Endodermal cell (in vitro differentiated cells): ENCODE measurements around the gene ABCC6. TPM values are rescaled to one million over a fixed set of nuclear protein-coding genes. Genes with fewer than 3 reads are reported as not detected.

Source experiments
- DNase-seq: peaks from one replicate; pipeline ENCODE4 v3.0.0-alpha.2; 2017
- H3K27ac ChIP-seq: 2 replicates; pipeline ENCODE4 v1.5.1; 2013; ENCODE audit warnings: mild to moderate bottlenecking, low read depth, low read length, moderate library complexity
- H3K27me3 ChIP-seq: 2 replicates; pipeline ENCODE4 v1.6.1; 2013; ENCODE audit warnings: mild to moderate bottlenecking, low read length, moderate library complexity; ENCODE audit not compliant: insufficient read depth, control insufficient read depth, poor library complexity, severe bottlenecking
- H3K36me3 ChIP-seq: 2 replicates; pipeline ENCODE4 v1.7.0; 2013; ENCODE audit warnings: mild to moderate bottlenecking, low read length, moderate library complexity; ENCODE audit not compliant: control insufficient read depth, insufficient read depth
- H3K4me1 ChIP-seq: one replicate; pipeline ENCODE4 v1.7.0; 2013; ENCODE audit warnings: low read length; ENCODE audit not compliant: control insufficient read depth, insufficient read depth
- H3K4me3 ChIP-seq: 2 replicates; pipeline ENCODE4 v1.5.1; 2013; ENCODE audit warnings: mild to moderate bottlenecking, low read length, moderate library complexity
- H3K9ac ChIP-seq: 2 replicates; pipeline ENCODE4 v1.6.1; 2013; ENCODE audit warnings: mild to moderate bottlenecking, low read length, moderate library complexity; ENCODE audit not compliant: poor library complexity, severe bottlenecking; ENCODE audit errors: extremely low read depth
- H3K9me3 ChIP-seq: 2 replicates; pipeline ENCODE4 v1.6.1; 2013; ENCODE audit warnings: mild to moderate bottlenecking, low read length, moderate library complexity; ENCODE audit not compliant: control insufficient read depth
- H3K27ac Mint-ChIP-seq: 2 replicates; pipeline ENCODE4 v1.8.0; 2020; ENCODE audit warnings: mixed read lengths
- H3K27me3 Mint-ChIP-seq: 2 replicates; pipeline ENCODE4 v1.8.0; 2021; ENCODE audit warnings: mild to moderate bottlenecking, mixed read lengths; ENCODE audit not compliant: insufficient read depth
- H3K36me3 Mint-ChIP-seq: 2 replicates; pipeline ENCODE4 v1.8.0; 2020; ENCODE audit warnings: low read depth, mixed read lengths
- H3K4me1 Mint-ChIP-seq: 2 replicates; pipeline ENCODE4 v1.8.0; 2020; ENCODE audit warnings: mixed read lengths
- H3K4me3 Mint-ChIP-seq: 2 replicates; pipeline ENCODE4 v1.8.0; 2020; ENCODE audit warnings: mild to moderate bottlenecking, moderate library complexity, mixed read lengths
- H3K9me3 Mint-ChIP-seq: 2 replicates; pipeline ENCODE4 v1.8.0; 2020; ENCODE audit warnings: mild to moderate bottlenecking, mixed read lengths
- WGBS, 2 experiments: methylation state at CpG; one replicate each; pipeline versions ENCODE4 v1.1.5 to v1.1.7; 2013; ENCODE audit warnings: missing lambda C conversion rate in 2 of 2, mixed read lengths in 1 of 2; ENCODE audit not compliant: insufficient coverage in 1 of 2, insufficient read length in 1 of 2; 5-methylcytosine and 5-hydroxymethylcytosine counted together
- total RNA-seq, 2 donors: library from RNA; stranded (reverse); fragmentation: NEBNext Ultra II Directional in 1 of 2; extraction: Animal tissue kit (Norgen Biotek cat#: 25700) in 1 of 2; gene quantifications; 2 replicates in 1 of 2; 3 replicates in 1 of 2; pipeline ENCODE4 v1.2.1, GENCODE V29; 2021
- TF ChIP-seq, protein P1 (sequence below): fragments of 200-600 bp; sonication (generic); conservative IDR thresholded peaks from 2 replicates; pipeline ENCODE4 v1.5.0; 2021; ENCODE audit warnings: antibody characterized with exemption, mild to moderate bottlenecking

ABCC6 gene
- total RNA-seq, 2 donors from 2014 or later, result 6.5 to 7.8 TPM

DNA sequence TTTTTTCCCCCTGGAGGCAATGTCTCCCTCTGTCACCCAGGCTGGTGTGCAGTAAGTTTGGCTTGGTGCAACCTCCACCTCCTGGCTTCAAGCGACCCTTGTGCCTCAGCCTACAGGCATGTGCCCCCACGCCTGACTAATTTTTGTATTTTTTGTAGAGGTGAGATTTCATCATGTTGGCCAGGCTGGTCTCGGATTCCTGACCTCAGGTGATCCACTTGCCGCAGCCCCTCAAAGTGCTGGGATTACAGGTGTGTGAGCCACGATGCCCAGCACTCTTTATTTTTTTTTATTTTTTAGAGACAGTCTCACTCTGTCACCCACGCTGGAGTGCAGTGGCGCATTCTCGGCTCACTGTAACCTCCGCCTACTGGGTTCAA lies 113.2 kb downstream of the ABCC6 start:
- H3K4me3 Mint-ChIP-seq, result no peak overlapping the region
- no peak overlapping the region for H3K27ac ChIP-seq
- H3K4me3 ChIP-seq, result no peak overlapping the region
- H3K36me3 Mint-ChIP-seq, result peaks cover 65% of the 10 kb centered on the region
- H3K27me3 Mint-ChIP-seq, result no peaks in the 10 kb centered on the region
- H3K4me1 Mint-ChIP-seq, result peaks cover 7% of the 10 kb centered on the region
- WGBS, 2 experiments, result 95 to 96% methylated on average over 6 to 9 of the region's 9 CpGs
- no peaks in the 10 kb centered on the region for H3K9me3 ChIP-seq
- peaks cover 21% of the 10 kb centered on the region for H3K36me3 ChIP-seq
- DNase-seq, result no peak
- no peak overlapping the region for H3K27ac Mint-ChIP-seq
- no peak overlapping the region for H3K9ac ChIP-seq
- H3K4me1 ChIP-seq, result no peaks in the 10 kb centered on the region
- no peaks in the 10 kb centered on the region for H3K27me3 ChIP-seq
- H3K9me3 Mint-ChIP-seq, result no peaks in the 10 kb centered on the region
- TF ChIP-seq, protein P1, sequence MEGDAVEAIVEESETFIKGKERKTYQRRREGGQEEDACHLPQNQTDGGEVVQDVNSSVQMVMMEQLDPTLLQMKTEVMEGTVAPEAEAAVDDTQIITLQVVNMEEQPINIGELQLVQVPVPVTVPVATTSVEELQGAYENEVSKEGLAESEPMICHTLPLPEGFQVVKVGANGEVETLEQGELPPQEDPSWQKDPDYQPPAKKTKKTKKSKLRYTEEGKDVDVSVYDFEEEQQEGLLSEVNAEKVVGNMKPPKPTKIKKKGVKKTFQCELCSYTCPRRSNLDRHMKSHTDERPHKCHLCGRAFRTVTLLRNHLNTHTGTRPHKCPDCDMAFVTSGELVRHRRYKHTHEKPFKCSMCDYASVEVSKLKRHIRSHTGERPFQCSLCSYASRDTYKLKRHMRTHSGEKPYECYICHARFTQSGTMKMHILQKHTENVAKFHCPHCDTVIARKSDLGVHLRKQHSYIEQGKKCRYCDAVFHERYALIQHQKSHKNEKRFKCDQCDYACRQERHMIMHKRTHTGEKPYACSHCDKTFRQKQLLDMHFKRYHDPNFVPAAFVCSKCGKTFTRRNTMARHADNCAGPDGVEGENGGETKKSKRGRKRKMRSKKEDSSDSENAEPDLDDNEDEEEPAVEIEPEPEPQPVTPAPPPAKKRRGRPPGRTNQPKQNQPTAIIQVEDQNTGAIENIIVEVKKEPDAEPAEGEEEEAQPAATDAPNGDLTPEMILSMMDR, result no peak

DNA sequence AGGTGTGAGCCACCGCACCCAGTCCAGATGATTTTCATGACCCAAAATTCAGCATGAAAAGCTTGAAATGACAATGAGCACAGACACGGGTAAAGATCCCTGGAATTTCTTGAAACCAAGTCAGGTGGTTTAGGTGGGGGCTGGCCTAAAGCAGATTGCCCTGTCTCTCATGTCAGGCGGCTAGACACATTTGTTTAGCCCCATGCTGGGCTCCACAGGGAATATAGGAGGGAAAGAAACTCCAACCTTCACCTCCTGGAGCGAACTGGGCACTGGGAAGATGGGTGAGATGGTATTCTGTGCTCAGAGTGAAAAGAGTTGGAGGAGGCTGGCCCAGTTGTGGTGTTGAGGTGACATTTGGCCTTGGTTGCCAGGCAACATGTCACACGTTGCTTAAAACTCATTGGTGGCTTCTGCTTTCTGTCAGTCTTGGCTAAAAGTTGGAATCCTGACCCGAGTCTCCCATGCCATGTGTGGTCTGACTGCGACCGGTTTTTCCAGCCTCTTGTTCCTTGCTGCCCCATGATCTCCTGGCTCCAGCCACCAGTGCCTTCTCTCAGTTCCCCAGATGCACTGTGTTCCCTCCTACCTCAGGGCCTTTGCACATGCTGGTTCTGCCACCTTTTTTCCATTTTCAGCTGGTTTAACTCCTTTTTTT lies 113.7 kb downstream of the ABCC6 start:
- Histone ChIP-seq H3K27me3 (no peaks in the 10 kb centered on the region), H3K4me1 (no peaks in the 10 kb centered on the region), H3K9me3 (no peaks in the 10 kb centered on the region), H3K4me3 (no peak overlapping the region), H3K36me3 (peaks cover 21% of the 10 kb centered on the region), H3K27ac (no peak overlapping the region), H3K9ac (no peak overlapping the region)
- WGBS, 2 experiments, result 78 to 89% methylated on average over 7 to 8 of the region's 8 CpGs
- Mint-ChIP-seq H3K9me3 (no peaks in the 10 kb centered on the region), H3K27ac (peak overlapping the region; percentile 78), H3K36me3 (peaks cover 62% of the 10 kb centered on the region), H3K4me3 (no peak overlapping the region), H3K4me1 (peaks cover 7% of the 10 kb centered on the region), H3K27me3 (no peaks in the 10 kb centered on the region)
- peak; percentile 71 for DNase-seq
- TF ChIP-seq, protein P1, result no peak

DNA sequence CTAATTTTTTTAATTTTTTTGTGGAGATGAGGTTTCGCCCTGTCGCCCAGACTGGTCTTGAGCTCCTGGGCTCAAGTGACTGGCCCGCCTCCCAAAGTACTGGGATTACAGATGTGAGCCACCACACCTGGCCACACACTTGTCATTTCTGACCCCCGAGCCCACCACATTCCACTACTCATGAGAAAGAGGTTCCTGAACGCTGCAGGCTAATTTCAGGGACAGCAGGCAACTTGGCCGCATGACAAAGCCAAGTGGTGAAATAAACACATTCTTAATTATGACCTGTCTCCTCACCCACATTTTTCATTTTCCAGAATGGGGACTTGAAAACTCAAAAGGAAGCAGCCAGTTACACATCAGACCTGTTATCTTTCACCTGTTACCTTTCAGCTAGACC lies 114.5 kb downstream of the ABCC6 start:
- peaks cover 5% of the 10 kb centered on the region for H3K9me3 ChIP-seq
- Mint-ChIP-seq H3K27me3 (no peaks in the 10 kb centered on the region), H3K36me3 (peaks cover 64% of the 10 kb centered on the region), H3K4me3 (no peak overlapping the region), H3K9me3 (peaks cover 4% of the 10 kb centered on the region), H3K4me1 (peaks cover 7% of the 10 kb centered on the region), H3K27ac (peak overlapping the region; percentile 78)
- H3K27ac ChIP-seq, result no peak overlapping the region
- peaks cover 26% of the 10 kb centered on the region for H3K36me3 ChIP-seq
- peak; percentile 63 for DNase-seq
- H3K9ac ChIP-seq, result no peak overlapping the region
- no peak overlapping the region for H3K4me3 ChIP-seq
- no peaks in the 10 kb centered on the region for H3K4me1 ChIP-seq
- H3K27me3 ChIP-seq, result no peaks in the 10 kb centered on the region
- TF ChIP-seq, protein P1, result no peak
- 91 to 95% methylated on average over 4 to 6 of the region's 6 CpGs for WGBS, 2 experiments
